Endodermal cell (in vitro differentiated cells): ENCODE data around the gene JAKMIP1. TPM values are rescaled to one million over a fixed set of nuclear protein-coding genes. Genes with fewer than 3 reads are reported as not detected.

Source experiments
- DNase-seq: peaks from one replicate; pipeline ENCODE4 v3.0.0-alpha.2; 2017
- H3K27ac ChIP-seq: 2 replicates; pipeline ENCODE4 v1.5.1; 2013; ENCODE audit warnings: mild to moderate bottlenecking, low read depth, low read length, moderate library complexity
- H3K27me3 ChIP-seq: 2 replicates; pipeline ENCODE4 v1.6.1; 2013; ENCODE audit warnings: mild to moderate bottlenecking, low read length, moderate library complexity; ENCODE audit not compliant: insufficient read depth, control insufficient read depth, poor library complexity, severe bottlenecking
- H3K36me3 ChIP-seq: 2 replicates; pipeline ENCODE4 v1.7.0; 2013; ENCODE audit warnings: mild to moderate bottlenecking, low read length, moderate library complexity; ENCODE audit not compliant: control insufficient read depth, insufficient read depth
- H3K4me1 ChIP-seq: one replicate; pipeline ENCODE4 v1.7.0; 2013; ENCODE audit warnings: low read length; ENCODE audit not compliant: control insufficient read depth, insufficient read depth
- H3K4me3 ChIP-seq: 2 replicates; pipeline ENCODE4 v1.5.1; 2013; ENCODE audit warnings: mild to moderate bottlenecking, low read length, moderate library complexity
- H3K9ac ChIP-seq: 2 replicates; pipeline ENCODE4 v1.6.1; 2013; ENCODE audit warnings: mild to moderate bottlenecking, low read length, moderate library complexity; ENCODE audit not compliant: poor library complexity, severe bottlenecking; ENCODE audit errors: extremely low read depth
- H3K9me3 ChIP-seq: 2 replicates; pipeline ENCODE4 v1.6.1; 2013; ENCODE audit warnings: mild to moderate bottlenecking, low read length, moderate library complexity; ENCODE audit not compliant: control insufficient read depth
- H3K27ac Mint-ChIP-seq: 2 replicates; pipeline ENCODE4 v1.8.0; 2020; ENCODE audit warnings: mixed read lengths
- H3K27me3 Mint-ChIP-seq: 2 replicates; pipeline ENCODE4 v1.8.0; 2021; ENCODE audit warnings: mild to moderate bottlenecking, mixed read lengths; ENCODE audit not compliant: insufficient read depth
- H3K36me3 Mint-ChIP-seq: 2 replicates; pipeline ENCODE4 v1.8.0; 2020; ENCODE audit warnings: low read depth, mixed read lengths
- H3K4me1 Mint-ChIP-seq: 2 replicates; pipeline ENCODE4 v1.8.0; 2020; ENCODE audit warnings: mixed read lengths
- H3K4me3 Mint-ChIP-seq: 2 replicates; pipeline ENCODE4 v1.8.0; 2020; ENCODE audit warnings: mild to moderate bottlenecking, moderate library complexity, mixed read lengths
- H3K9me3 Mint-ChIP-seq: 2 replicates; pipeline ENCODE4 v1.8.0; 2020; ENCODE audit warnings: mild to moderate bottlenecking, mixed read lengths
- WGBS, 2 experiments: methylation state at CpG; one replicate each; pipeline versions ENCODE4 v1.1.5 to v1.1.7; 2013; ENCODE audit warnings: missing lambda C conversion rate in 2 of 2, mixed read lengths in 1 of 2; ENCODE audit not compliant: insufficient coverage in 1 of 2, insufficient read length in 1 of 2; 5-methylcytosine and 5-hydroxymethylcytosine counted together
- total RNA-seq, 2 donors: library from RNA; stranded (reverse); fragmentation: NEBNext Ultra II Directional in 1 of 2; extraction: Animal tissue kit (Norgen Biotek cat#: 25700) in 1 of 2; gene quantifications; 2 replicates in 1 of 2; 3 replicates in 1 of 2; pipeline ENCODE4 v1.2.1, GENCODE V29; 2021
- TF ChIP-seq, protein P1 (sequence below): fragments of 200-600 bp; sonication (generic); conservative IDR thresholded peaks from 2 replicates; pipeline ENCODE4 v1.5.0; 2021; ENCODE audit warnings: antibody characterized with exemption, mild to moderate bottlenecking

Gene JAKMIP1
- total RNA-seq, 2 donors from 2014 or later, result 10.4 to 11.2 TPM

DNA sequence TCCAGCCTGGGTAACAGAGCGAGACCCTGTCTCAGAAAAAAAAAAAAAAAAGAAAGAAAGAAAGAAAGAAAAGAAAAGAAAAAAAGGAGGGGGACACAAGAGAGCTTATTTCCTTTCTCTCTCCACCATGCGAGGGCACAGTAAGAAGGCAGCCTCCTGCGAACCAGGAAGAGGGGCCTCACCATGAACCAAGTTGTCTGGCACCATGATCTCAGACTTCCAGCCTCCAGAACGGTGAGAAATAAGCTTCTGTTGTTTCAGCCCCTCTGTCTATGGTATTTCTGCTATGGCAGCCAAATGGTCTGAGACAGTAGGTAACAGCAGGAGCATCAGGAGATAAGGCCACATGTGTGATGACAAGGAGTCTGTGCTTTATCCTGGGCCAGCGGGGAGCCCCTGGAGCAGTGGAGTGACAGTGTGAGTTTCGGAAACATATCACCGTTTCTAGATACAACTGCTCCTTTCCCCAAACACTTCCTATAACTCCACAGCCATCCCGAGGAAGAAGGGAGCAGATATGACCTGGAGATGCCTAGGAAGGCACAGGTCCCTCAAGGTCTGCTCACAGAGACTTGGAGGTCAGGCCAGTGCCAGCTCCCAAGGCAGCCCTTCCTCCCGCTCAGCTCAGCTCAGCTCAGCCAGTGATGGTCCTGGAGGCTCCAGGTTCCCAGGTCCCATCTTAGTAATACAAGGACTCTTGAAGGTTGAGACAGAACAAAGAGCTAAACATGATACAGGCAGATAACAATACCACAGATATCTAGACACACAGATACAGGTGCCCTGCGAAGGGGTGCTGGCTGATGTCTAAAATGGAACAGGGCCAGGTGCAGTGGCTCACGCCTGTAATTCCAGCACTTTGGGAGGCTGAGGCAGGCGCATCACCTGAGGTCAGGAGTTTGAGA, 17.7 kb downstream of the JAKMIP1 start:
- Histone ChIP-seq H3K4me1 (peaks cover 8% of the 10 kb centered on the region), H3K9me3 (peaks cover 40% of the 10 kb centered on the region), H3K27me3 (no peaks in the 10 kb centered on the region), H3K36me3 (peaks cover 45% of the 10 kb centered on the region), H3K4me3 (no peak overlapping the region), H3K27ac (peak overlapping the region; percentile 56), H3K9ac (peak overlapping the region; percentile 64)
- DNase-seq, result peak; percentile 83
- H3K27me3 Mint-ChIP-seq, result no peaks in the 10 kb centered on the region
- H3K36me3 Mint-ChIP-seq, result peaks cover 61% of the 10 kb centered on the region
- H3K4me1 Mint-ChIP-seq, result peaks cover 11% of the 10 kb centered on the region
- TF ChIP-seq, protein P1, sequence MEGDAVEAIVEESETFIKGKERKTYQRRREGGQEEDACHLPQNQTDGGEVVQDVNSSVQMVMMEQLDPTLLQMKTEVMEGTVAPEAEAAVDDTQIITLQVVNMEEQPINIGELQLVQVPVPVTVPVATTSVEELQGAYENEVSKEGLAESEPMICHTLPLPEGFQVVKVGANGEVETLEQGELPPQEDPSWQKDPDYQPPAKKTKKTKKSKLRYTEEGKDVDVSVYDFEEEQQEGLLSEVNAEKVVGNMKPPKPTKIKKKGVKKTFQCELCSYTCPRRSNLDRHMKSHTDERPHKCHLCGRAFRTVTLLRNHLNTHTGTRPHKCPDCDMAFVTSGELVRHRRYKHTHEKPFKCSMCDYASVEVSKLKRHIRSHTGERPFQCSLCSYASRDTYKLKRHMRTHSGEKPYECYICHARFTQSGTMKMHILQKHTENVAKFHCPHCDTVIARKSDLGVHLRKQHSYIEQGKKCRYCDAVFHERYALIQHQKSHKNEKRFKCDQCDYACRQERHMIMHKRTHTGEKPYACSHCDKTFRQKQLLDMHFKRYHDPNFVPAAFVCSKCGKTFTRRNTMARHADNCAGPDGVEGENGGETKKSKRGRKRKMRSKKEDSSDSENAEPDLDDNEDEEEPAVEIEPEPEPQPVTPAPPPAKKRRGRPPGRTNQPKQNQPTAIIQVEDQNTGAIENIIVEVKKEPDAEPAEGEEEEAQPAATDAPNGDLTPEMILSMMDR, result no peak
- H3K27ac Mint-ChIP-seq, result peak overlapping the region; percentile 94
- peaks cover 43% of the 10 kb centered on the region for H3K9me3 Mint-ChIP-seq
- H3K4me3 Mint-ChIP-seq, result no peak overlapping the region
- WGBS, 2 experiments, result 62 to 83% methylated on average over 6 to 11 of the region's 12 CpGs

DNA sequence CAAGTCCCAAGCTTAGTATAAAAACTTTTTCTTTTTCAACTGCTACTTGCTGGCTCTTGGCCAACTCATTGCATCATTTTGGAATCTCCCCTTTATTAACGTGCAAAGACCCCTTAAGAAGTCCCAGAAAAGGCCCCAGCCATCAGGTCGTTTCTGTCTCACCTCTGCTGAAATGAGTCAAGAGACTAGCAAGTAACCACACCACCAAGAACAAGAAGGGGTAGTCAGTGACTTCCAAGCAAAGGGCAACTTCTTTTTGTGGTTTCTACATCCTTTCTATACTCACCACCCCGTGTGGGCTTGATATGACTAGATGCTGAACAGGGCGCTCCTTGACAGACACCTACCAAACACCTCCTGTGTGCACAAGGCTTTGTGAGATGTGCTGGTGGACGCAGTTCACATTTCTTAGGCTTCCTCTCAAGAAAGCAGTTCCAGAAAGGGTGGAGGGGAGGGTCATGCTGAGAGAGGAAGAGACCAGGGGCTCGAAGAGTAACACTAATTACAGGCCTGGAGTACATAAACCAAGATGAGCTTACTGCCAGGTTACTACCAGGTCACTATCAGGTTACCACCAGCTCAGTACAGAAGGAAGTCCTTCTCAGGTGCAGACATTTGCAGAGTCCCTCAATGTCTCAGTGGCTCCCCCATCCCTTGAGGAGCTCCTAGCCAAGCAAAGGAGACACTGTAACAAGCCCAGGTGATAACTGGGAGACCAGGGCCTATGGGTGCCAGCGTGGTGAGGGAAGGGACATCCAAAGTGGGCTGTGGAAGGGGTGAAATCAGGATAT, 19.3 kb downstream of the JAKMIP1 start:
- WGBS, 2 experiments, result 75 to 85% methylated on average over 3 to 7 of the region's 7 CpGs

DNA sequence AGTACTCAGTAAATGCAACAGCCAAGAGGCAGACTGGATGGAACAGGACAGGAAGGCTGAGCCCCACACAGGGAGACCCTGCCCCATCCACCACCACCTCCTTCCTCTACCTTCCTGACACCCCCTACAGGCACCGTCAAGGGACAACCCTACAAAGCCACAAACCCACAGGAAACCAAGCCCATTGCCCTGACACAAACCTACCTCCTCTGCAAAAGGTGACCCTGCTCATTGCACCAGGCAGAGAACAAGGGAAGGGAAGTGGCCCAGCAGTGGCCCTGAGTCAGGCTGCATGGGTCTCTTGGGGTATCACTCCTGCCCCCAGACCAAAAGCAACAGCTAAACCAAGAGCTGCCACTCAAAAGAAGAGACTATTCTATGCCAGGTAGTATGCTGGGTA, 21.0 kb downstream of the JAKMIP1 start:
- no peak overlapping the region for H3K27ac ChIP-seq
- Mint-ChIP-seq H3K9me3 (peaks cover 28% of the 10 kb centered on the region), H3K36me3 (peaks cover 60% of the 10 kb centered on the region), H3K4me3 (no peak overlapping the region), H3K27ac (no peak overlapping the region), H3K27me3 (no peaks in the 10 kb centered on the region), H3K4me1 (peaks cover 24% of the 10 kb centered on the region)
- no peak for DNase-seq
- H3K9me3 ChIP-seq, result peaks cover 20% of the 10 kb centered on the region
- H3K27me3 ChIP-seq, result no peaks in the 10 kb centered on the region
- TF ChIP-seq, protein P1, result no peak
- peaks cover 14% of the 10 kb centered on the region for H3K4me1 ChIP-seq
- H3K4me3 ChIP-seq, result no peak overlapping the region
- peaks cover 37% of the 10 kb centered on the region for H3K36me3 ChIP-seq
- WGBS, 2 experiments, result 100% methylated on average over 1 of the region's 1 CpG; no CpG with 5 or more reads in 1 of the 2 experiments
- no peak overlapping the region for H3K9ac ChIP-seq

More for the DNA sequence above, 19.3 kb downstream of the JAKMIP1 start:
- no peak overlapping the region for H3K4me3 Mint-ChIP-seq
- Histone ChIP-seq H3K27ac (no peak overlapping the region), H3K9me3 (peaks cover 24% of the 10 kb centered on the region), H3K4me1 (peaks cover 8% of the 10 kb centered on the region), H3K9ac (no peak overlapping the region), H3K4me3 (peak overlapping the region; percentile 4), H3K36me3 (peaks cover 38% of the 10 kb centered on the region), H3K27me3 (no peaks in the 10 kb centered on the region)
- peaks cover 57% of the 10 kb centered on the region for H3K36me3 Mint-ChIP-seq
- peaks cover 32% of the 10 kb centered on the region for H3K9me3 Mint-ChIP-seq
- no peak for DNase-seq
- H3K4me1 Mint-ChIP-seq, result peaks cover 14% of the 10 kb centered on the region
- no peaks in the 10 kb centered on the region for H3K27me3 Mint-ChIP-seq
- TF ChIP-seq, protein P1, result no peak
- peak overlapping the region; percentile 94 for H3K27ac Mint-ChIP-seq
